Cardiac muscle cell (in vitro differentiated cells and primary cell): ENCODE results near the gene GFOD2. TPM values are rescaled to one million over a fixed set of nuclear protein-coding genes. Genes with fewer than 3 reads are reported as not detected.

Experiments used
- DNase-seq, 2 donors: peaks; one replicate each; pipeline versions ENCODE4 v3.0.0 to v3.0.0-alpha.2; 2010 to 2017; ENCODE audit warnings: low read depth in 1 of 2, low spot score in 1 of 2
- H3K27ac ChIP-seq: fragments of 200-600 bp; sonication (generic); 2 replicates; pipeline ENCODE4 v1.5.1; 2016
- H3K27me3 ChIP-seq: fragments of 200-600 bp; sonication (generic); 2 replicates; pipeline ENCODE4 v1.6.0; 2016; ENCODE audit warnings: control low read depth
- H3K36me3 ChIP-seq: fragments of 200-600 bp; sonication (generic); 2 replicates; pipeline ENCODE4 v1.5.1; 2016; ENCODE audit warnings: control low read depth
- H3K4me1 ChIP-seq: fragments of 200-600 bp; sonication (generic); 2 replicates; pipeline ENCODE4 v1.8.1; 2017; ENCODE audit warnings: low read depth, mild to moderate bottlenecking, mixed run types
- H3K4me3 ChIP-seq: fragments of 200-600 bp; sonication (generic); 2 replicates; pipeline ENCODE4 v1.5.1; 2016; ENCODE audit warnings: mild to moderate bottlenecking
- H3K9me3 ChIP-seq: fragments of 200-600 bp; sonication (generic); 2 replicates; pipeline ENCODE4 v1.5.1; 2017; ENCODE audit warnings: low read depth, mild to moderate bottlenecking, control low read depth
- polyA plus RNA-seq: library from polyadenylated mRNA; unstranded; fragments of >200 nt; fragmentation: Nextera tagmentation; extraction: Ambion mirVana; gene quantifications from 2 replicates; pipeline ENCODE4 v1.2.1, GENCODE V29; 2016
- total RNA-seq: library from RNA; depleted of rRNA; stranded (reverse); fragments of >200 nt; gene quantifications from 2 replicates; pipeline ENCODE4 v1.2.3, GENCODE V29; 2016
- TF ChIP-seq, protein P1 (sequence below): IDR thresholded peaks from 2 replicates; pipeline ENCODE4 v1.5.1; 2012; ENCODE audit warnings: low read depth, mild to moderate bottlenecking, low read length

Gene GFOD2
- total and polyA plus RNA-seq, 2 experiments from 2014 or later = 5.6 to 5.9 TPM

- Histone ChIP-seq H3K27ac (no peak overlapping the region), H3K9me3 (no peaks in the 10 kb centered on the region), H3K27me3 (peaks cover 94% of the 10 kb centered on the region), H3K4me3 (no peak overlapping the region), H3K36me3 (peaks cover 7% of the 10 kb centered on the region), H3K4me1 (no peaks in the 10 kb centered on the region)
- no peak for DNase-seq
- TF ChIP-seq, protein P1, sequence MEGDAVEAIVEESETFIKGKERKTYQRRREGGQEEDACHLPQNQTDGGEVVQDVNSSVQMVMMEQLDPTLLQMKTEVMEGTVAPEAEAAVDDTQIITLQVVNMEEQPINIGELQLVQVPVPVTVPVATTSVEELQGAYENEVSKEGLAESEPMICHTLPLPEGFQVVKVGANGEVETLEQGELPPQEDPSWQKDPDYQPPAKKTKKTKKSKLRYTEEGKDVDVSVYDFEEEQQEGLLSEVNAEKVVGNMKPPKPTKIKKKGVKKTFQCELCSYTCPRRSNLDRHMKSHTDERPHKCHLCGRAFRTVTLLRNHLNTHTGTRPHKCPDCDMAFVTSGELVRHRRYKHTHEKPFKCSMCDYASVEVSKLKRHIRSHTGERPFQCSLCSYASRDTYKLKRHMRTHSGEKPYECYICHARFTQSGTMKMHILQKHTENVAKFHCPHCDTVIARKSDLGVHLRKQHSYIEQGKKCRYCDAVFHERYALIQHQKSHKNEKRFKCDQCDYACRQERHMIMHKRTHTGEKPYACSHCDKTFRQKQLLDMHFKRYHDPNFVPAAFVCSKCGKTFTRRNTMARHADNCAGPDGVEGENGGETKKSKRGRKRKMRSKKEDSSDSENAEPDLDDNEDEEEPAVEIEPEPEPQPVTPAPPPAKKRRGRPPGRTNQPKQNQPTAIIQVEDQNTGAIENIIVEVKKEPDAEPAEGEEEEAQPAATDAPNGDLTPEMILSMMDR = no peak
Observed at GRCh38 chr16:67733734-67734470, 14.8 kb upstream of the GFOD2 start.

GRCh38 chr16:67731753-67732095 is 12.6 kb upstream of the GFOD2 start:
- H3K36me3 ChIP-seq = peaks cover 7% of the 10 kb centered on the region
- H3K9me3 ChIP-seq = no peaks in the 10 kb centered on the region
- peaks cover 96% of the 10 kb centered on the region for H3K27me3 ChIP-seq
- H3K27ac ChIP-seq = no peak overlapping the region
- TF ChIP-seq, protein P1 = no peak
- H3K4me1 ChIP-seq = no peaks in the 10 kb centered on the region
- no peak overlapping the region for H3K4me3 ChIP-seq
- no peak for DNase-seq

DNA sequence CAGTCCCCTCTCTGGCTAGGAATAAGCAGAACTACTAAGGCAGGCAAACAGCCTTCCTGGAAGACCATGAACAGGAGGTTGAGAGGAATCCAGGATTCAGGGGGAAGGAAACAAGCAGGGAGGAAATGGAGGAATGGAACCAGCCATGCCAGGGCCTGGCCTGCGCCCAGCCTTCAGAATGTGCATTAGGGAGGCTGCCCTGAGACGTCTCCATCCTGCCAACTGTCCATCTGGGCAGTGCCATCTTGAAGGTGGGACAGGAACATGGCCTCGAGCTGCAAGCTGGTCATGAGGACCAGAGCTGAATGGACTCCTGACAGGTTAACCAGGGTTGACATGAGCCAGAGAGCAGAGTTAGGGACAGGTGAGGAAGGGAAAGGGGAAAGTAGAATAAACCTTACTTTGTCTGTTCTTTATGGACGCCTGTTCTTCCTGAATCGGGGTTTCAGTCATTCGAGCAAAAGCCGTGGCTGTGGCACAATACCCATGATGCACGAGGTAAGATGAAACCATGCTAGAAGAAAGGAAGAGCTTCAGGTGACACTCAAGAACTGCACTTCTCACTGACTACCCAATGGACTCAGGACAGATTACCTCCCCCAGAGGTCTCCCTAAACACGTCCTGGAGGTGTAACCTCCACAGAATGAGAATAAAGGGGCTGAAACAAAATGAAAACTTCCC is 12.1 kb upstream of the GFOD2 start:
- no peaks in the 10 kb centered on the region for H3K4me1 ChIP-seq
- peaks cover 7% of the 10 kb centered on the region for H3K36me3 ChIP-seq

DNA sequence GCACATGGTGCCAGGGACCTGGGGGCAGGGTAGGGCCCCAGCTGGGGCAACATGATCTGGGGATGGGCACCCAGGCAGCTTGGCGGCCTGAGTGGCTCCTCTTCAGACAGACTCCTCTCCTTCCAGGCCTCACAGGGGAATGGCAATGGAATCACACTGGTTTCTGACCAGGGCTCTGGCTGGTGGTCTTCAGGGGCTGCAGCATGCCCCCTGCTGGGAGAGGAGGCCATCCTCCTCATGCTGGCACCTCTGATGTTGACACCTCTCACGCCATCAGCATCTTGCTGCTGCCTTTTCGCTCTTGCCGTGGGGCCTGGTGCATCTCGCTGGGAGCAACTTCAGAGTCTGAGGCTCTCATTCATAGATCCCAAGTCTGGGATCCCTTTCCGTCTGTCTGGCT is 11.2 kb upstream of the GFOD2 start:
- Histone ChIP-seq H3K27ac (no peak overlapping the region), H3K27me3 (peaks cover 94% of the 10 kb centered on the region), H3K36me3 (peaks cover 7% of the 10 kb centered on the region), H3K4me1 (no peaks in the 10 kb centered on the region), H3K4me3 (no peak overlapping the region), H3K9me3 (no peaks in the 10 kb centered on the region)
- DNase-seq = no peak
- TF ChIP-seq, protein P1 = no peak

More for the DNA sequence above, 12.1 kb upstream of the GFOD2 start:
- DNase-seq = no peak
- no peaks in the 10 kb centered on the region for H3K9me3 ChIP-seq
- H3K4me3 ChIP-seq = no peak overlapping the region
- no peak overlapping the region for H3K27ac ChIP-seq
- TF ChIP-seq, protein P1 = no peak
- peaks cover 96% of the 10 kb centered on the region for H3K27me3 ChIP-seq

- Histone ChIP-seq H3K36me3 (peaks cover 10% of the 10 kb centered on the region), H3K4me3 (no peak overlapping the region), H3K9me3 (no peaks in the 10 kb centered on the region), H3K4me1 (no peaks in the 10 kb centered on the region), H3K27ac (no peak overlapping the region), H3K27me3 (peaks cover 94% of the 10 kb centered on the region)
- TF ChIP-seq, protein P1 = no peak
- no peak for DNase-seq
Observed at GRCh38 chr16:67729636-67730248, 10.6 kb upstream of the GFOD2 start.
